ENCODE results near the gene COX7A2L. TPM values are rescaled to one million over a fixed set of nuclear protein-coding genes. Genes with fewer than 3 reads are reported as not detected.
A peak's percentile ranks its signal among the peaks of the same experiment; 100 is the strongest.

Gene COX7A2L, protein sequence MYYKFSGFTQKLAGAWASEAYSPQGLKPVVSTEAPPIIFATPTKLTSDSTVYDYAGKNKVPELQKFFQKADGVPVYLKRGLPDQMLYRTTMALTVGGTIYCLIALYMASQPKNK
- total RNA-seq (2014; rRNA removed; shearing (Covaris generic)): 149 and 158 TPM in 2 replicates
- 112 and 118 TPM in 2 replicates for polyA plus RNA-seq (2016; fragmentation: Nextera tagmentation; extraction: Ambion mirVana)
- long read RNA-seq, transcript COX7A2L-201 (3 exons, 1,112 nt): major isoform, 117 of 118 reads
- long read RNA-seq, partial matches to known transcripts: 0 of 118 reads
- long read RNA-seq, other reads (novel, unspliced or antisense): 1 of 118 reads

DNA sequence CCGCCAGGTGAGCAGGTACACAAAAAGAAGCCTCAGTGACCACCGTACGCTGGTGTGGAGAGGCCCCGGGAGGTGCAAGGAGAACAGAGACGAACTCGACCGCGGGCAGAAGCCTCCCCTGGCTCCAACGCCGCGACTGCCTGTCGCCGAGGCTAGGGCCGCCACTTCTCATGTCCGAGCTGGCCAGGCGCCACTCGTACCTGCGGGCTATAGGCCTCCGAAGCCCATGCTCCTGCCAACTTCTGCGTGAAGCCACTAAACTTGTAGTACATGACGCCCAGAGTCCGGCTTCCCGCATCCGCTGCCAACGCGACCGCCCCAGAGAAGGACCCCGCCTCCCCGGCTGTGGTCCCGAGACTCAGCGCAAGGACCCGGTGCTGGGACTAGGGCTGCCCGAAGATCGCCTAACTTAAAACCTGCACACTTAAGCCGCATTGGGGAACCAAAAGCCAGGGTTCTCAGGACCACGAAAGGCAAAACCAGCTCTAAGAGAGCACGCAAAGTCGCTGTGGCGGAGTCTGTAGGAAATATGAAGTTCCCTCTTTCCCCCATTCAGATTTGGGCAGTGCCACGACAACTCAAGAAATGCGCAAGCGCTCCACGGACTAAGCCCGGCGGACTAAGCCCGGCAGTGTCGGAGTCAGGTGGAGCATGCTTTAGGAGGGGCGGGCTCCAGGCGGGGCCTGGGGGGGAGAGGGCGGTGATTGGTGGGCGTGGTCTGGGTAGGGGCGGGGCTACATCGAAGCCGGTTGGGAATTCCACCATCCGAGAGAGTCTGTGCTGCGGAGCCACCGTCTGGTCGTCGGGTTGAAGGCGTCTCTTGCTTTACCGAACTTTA is at the start of gene COX7A2L:
Gene COX7A2L, minus strand, starts transcription at position 328 of the 838 bp plus-strand sequence. Its CDS starts 56 bp downstream, at position 272.
- Histone ChIP-seq H2AFZ (peak within 1 kb of the TSS; percentile 34), H3K4me3 (peak within 1 kb of the TSS; percentile 96), H4K20me1 (replicated peaks; ENCODE audit: insufficient read depth) (peaks cover 23% of the 10 kb centered on the region), H3K4me2 (peak within 1 kb of the TSS; percentile 99), H3K27ac (ENCODE audit: low read depth) (peak within 1 kb of the TSS; percentile 88), H3K36me3 (ENCODE audit: insufficient read depth) (no peaks in the 10 kb centered on the region), H3K9me2 (ENCODE audit: insufficient read depth) (no peaks in the 10 kb centered on the region), H3F3A (replicated peaks; ENCODE audit: low read depth) (no peaks in the 10 kb centered on the region; the same call in 1 of the 2 replicates), H3K27me3 (ENCODE audit: insufficient read depth) (no peaks in the 10 kb centered on the region), H3K79me2 (replicated peaks; ENCODE audit: insufficient read depth) (peaks cover 48% of the 10 kb centered on the region), H3K4me1 (ENCODE audit: insufficient read depth) (peaks cover 19% of the 10 kb centered on the region)
- Mint-ChIP-seq H3K9me3 (no peaks in the 10 kb centered on the region), H3K27me3 (ENCODE audit: insufficient read depth, low read depth, poor library complexity) (peaks cover 12% of the 10 kb centered on the region), H3K4me3 (peak within 1 kb of the TSS; percentile 95), H3K4me1 (peaks cover 25% of the 10 kb centered on the region), H3K27ac (peak within 1 kb of the TSS; percentile 100), H3K36me3 (ENCODE audit: low read depth) (no peaks in the 10 kb centered on the region)
- ATAC-seq (peak; percentile 94), DNase-seq (ENCODE audit: low spot score) (peak; percentile 96)
- TF ChIP-seq, protein P1, sequence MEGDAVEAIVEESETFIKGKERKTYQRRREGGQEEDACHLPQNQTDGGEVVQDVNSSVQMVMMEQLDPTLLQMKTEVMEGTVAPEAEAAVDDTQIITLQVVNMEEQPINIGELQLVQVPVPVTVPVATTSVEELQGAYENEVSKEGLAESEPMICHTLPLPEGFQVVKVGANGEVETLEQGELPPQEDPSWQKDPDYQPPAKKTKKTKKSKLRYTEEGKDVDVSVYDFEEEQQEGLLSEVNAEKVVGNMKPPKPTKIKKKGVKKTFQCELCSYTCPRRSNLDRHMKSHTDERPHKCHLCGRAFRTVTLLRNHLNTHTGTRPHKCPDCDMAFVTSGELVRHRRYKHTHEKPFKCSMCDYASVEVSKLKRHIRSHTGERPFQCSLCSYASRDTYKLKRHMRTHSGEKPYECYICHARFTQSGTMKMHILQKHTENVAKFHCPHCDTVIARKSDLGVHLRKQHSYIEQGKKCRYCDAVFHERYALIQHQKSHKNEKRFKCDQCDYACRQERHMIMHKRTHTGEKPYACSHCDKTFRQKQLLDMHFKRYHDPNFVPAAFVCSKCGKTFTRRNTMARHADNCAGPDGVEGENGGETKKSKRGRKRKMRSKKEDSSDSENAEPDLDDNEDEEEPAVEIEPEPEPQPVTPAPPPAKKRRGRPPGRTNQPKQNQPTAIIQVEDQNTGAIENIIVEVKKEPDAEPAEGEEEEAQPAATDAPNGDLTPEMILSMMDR (conservative IDR thresholded peaks at IDR 0.05; ENCODE audit: low read depth in 2 of 2): peak in 1 of 2 experiments; percentile 59; a peak in 2 of 4 replicates
- TF ChIP-seq ZNF114 (CRISPR knock-in tag; IDR thresholded peaks at IDR 0.05): no peak
- TF ChIP-seq, protein P2, sequence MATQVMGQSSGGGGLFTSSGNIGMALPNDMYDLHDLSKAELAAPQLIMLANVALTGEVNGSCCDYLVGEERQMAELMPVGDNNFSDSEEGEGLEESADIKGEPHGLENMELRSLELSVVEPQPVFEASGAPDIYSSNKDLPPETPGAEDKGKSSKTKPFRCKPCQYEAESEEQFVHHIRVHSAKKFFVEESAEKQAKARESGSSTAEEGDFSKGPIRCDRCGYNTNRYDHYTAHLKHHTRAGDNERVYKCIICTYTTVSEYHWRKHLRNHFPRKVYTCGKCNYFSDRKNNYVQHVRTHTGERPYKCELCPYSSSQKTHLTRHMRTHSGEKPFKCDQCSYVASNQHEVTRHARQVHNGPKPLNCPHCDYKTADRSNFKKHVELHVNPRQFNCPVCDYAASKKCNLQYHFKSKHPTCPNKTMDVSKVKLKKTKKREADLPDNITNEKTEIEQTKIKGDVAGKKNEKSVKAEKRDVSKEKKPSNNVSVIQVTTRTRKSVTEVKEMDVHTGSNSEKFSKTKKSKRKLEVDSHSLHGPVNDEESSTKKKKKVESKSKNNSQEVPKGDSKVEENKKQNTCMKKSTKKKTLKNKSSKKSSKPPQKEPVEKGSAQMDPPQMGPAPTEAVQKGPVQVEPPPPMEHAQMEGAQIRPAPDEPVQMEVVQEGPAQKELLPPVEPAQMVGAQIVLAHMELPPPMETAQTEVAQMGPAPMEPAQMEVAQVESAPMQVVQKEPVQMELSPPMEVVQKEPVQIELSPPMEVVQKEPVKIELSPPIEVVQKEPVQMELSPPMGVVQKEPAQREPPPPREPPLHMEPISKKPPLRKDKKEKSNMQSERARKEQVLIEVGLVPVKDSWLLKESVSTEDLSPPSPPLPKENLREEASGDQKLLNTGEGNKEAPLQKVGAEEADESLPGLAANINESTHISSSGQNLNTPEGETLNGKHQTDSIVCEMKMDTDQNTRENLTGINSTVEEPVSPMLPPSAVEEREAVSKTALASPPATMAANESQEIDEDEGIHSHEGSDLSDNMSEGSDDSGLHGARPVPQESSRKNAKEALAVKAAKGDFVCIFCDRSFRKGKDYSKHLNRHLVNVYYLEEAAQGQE (IDR thresholded peaks at IDR 0.05; ENCODE audit: unreplicated experiment): no peak
- TF ChIP-seq CREB1 (CRISPR knock-in tag; IDR thresholded peaks at IDR 0.05; ENCODE audit: low read depth): peak; percentile 82
- no peak for TF ChIP-seq EZH2phosphoT487 (IDR thresholded peaks at IDR 0.05; ENCODE audit: unreplicated experiment)
- no peak for TF ChIP-seq NANOG (IDR thresholded peaks at IDR 0.05; ENCODE audit: borderline replicate concordance)
- TF ChIP-seq, protein P3, sequence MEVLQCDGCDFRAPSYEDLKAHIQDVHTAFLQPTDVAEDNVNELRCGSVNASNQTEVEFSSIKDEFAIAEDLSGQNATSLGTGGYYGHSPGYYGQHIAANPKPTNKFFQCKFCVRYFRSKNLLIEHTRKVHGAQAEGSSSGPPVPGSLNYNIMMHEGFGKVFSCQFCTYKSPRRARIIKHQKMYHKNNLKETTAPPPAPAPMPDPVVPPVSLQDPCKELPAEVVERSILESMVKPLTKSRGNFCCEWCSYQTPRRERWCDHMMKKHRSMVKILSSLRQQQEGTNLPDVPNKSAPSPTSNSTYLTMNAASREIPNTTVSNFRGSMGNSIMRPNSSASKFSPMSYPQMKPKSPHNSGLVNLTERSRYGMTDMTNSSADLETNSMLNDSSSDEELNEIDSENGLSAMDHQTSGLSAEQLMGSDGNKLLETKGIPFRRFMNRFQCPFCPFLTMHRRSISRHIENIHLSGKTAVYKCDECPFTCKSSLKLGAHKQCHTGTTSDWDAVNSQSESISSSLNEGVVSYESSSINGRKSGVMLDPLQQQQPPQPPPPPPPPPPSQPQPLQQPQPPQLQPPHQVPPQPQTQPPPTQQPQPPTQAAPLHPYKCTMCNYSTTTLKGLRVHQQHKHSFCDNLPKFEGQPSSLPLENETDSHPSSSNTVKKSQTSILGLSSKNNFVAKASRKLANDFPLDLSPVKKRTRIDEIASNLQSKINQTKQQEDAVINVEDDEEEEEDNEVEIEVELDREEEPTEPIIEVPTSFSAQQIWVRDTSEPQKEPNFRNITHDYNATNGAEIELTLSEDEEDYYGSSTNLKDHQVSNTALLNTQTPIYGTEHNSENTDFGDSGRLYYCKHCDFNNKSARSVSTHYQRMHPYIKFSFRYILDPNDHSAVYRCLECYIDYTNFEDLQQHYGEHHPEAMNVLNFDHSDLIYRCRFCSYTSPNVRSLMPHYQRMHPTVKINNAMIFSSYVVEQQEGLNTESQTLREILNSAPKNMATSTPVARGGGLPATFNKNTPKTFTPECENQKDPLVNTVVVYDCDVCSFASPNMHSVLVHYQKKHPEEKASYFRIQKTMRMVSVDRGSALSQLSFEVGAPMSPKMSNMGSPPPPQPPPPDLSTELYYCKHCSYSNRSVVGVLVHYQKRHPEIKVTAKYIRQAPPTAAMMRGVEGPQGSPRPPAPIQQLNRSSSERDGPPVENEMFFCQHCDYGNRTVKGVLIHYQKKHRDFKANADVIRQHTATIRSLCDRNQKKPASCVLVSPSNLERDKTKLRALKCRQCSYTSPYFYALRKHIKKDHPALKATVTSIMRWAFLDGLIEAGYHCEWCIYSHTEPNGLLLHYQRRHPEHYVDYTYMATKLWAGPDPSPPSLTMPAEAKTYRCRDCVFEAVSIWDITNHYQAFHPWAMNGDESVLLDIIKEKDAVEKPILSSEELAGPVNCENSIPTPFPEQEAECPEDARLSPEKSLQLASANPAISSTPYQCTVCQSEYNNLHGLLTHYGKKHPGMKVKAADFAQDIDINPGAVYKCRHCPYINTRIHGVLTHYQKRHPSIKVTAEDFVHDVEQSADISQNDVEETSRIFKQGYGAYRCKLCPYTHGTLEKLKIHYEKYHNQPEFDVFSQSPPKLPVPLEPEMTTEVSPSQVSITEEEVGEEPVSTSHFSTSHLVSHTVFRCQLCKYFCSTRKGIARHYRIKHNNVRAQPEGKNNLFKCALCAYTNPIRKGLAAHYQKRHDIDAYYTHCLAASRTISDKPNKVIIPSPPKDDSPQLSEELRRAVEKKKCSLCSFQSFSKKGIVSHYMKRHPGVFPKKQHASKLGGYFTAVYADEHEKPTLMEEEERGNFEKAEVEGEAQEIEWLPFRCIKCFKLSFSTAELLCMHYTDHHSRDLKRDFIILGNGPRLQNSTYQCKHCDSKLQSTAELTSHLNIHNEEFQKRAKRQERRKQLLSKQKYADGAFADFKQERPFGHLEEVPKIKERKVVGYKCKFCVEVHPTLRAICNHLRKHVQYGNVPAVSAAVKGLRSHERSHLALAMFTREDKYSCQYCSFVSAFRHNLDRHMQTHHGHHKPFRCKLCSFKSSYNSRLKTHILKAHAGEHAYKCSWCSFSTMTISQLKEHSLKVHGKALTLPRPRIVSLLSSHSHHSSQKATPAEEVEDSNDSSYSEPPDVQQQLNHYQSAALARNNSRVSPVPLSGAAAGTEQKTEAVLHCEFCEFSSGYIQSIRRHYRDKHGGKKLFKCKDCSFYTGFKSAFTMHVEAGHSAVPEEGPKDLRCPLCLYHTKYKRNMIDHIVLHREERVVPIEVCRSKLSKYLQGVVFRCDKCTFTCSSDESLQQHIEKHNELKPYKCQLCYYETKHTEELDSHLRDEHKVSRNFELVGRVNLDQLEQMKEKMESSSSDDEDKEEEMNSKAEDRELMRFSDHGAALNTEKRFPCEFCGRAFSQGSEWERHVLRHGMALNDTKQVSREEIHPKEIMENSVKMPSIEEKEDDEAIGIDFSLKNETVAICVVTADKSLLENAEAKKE (CRISPR knock-in tag; IDR thresholded peaks at IDR 0.05): no peak
- TF ChIP-seq, protein P4, sequence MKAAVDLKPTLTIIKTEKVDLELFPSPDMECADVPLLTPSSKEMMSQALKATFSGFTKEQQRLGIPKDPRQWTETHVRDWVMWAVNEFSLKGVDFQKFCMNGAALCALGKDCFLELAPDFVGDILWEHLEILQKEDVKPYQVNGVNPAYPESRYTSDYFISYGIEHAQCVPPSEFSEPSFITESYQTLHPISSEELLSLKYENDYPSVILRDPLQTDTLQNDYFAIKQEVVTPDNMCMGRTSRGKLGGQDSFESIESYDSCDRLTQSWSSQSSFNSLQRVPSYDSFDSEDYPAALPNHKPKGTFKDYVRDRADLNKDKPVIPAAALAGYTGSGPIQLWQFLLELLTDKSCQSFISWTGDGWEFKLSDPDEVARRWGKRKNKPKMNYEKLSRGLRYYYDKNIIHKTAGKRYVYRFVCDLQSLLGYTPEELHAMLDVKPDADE (IDR thresholded peaks at IDR 0.05): peak; percentile 68; the same call in 1 of the 2 replicates
- no peak for TF ChIP-seq EZH2 (IDR thresholded peaks at IDR 0.05; ENCODE audit: low read depth, unreplicated experiment)
- no peak for TF ChIP-seq STAT1 (IDR thresholded peaks at IDR 0.05; ENCODE audit: unreplicated experiment)
- no peak for TF ChIP-seq ZNF331 (CRISPR knock-in tag; IDR thresholded peaks at IDR 0.05; ENCODE audit: low read depth)
- TF ChIP-seq JUNB (IDR thresholded peaks at IDR 0.05; ENCODE audit: unreplicated experiment): no peak
